ENCODE results near the gene ATG4C.

ATG4C gene

DNA sequence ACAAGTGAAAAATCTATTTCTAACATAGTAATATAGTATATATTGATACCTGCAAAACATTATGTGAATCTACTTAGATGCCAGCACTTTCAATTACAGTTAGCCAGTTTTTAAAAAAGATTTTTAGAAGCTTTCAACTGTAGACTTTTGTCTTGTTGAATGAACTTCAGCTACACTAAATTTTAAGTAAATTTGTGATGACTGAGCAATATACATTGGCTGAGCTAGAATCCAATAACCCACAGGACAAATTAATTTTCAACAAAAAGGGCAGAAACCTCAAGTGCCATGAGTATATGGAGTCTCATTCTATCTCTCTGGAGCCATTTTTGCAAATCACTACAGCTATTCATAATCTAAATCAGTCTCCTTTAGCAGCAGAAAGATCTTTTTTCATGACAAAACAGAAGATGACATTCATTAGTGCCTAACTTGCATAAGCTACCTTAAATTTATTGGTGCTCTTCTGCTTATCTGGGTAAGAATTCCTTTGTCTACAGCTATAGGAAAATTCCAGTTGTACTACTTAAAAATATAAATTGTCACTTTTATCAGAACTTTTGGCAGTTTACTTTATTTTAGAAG, 100.3 kb downstream of the ATG4C start:
- no peak for DNase-seq (ENCODE audit: insufficient read length, low spot score)
- no peak for FAIRE-seq
- TF ChIP-seq, protein P1, sequence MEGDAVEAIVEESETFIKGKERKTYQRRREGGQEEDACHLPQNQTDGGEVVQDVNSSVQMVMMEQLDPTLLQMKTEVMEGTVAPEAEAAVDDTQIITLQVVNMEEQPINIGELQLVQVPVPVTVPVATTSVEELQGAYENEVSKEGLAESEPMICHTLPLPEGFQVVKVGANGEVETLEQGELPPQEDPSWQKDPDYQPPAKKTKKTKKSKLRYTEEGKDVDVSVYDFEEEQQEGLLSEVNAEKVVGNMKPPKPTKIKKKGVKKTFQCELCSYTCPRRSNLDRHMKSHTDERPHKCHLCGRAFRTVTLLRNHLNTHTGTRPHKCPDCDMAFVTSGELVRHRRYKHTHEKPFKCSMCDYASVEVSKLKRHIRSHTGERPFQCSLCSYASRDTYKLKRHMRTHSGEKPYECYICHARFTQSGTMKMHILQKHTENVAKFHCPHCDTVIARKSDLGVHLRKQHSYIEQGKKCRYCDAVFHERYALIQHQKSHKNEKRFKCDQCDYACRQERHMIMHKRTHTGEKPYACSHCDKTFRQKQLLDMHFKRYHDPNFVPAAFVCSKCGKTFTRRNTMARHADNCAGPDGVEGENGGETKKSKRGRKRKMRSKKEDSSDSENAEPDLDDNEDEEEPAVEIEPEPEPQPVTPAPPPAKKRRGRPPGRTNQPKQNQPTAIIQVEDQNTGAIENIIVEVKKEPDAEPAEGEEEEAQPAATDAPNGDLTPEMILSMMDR (IDR thresholded peaks at IDR 0.05; ENCODE audit: insufficient read depth, missing control alignments), result no peak

GRCh38 chr1:62887799-62888507, 104.0 kb downstream of the ATG4C start:
- FAIRE-seq (no peak), DNase-seq (ENCODE audit: insufficient read length, low spot score) (no peak)
- TF ChIP-seq, protein P1 (IDR thresholded peaks at IDR 0.05; ENCODE audit: insufficient read depth, missing control alignments), result no peak

DNA sequence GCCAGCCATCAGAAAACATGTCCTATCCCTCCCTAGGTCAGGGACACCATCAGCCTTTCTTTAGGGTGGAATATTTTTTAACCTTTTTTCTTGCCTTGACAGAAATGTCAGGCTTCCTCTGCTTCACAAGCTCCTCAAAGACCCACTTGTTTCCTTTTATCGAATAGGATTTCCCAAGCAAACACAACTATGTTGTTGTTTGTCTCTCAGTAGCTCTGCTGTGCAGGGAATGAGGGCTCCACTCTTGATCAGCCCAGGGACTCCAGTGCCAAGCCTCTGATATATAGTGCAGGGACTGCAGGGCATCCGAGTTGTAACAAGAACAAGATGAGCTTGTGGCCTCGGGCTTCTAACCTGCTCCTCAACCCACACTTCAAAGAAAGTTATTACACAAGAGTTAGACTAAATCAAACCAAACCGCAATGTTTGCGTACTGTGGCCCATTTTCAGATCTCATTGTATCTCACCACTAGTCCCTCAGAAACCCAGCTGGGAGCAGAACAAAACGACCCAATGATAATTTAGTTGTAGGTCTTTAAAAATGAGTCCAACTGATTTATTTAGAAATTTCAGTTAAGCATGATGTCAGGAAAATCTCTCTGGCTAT, 108.1 kb downstream of the ATG4C start:
- FAIRE-seq, result no peak
- no peak for DNase-seq (ENCODE audit: insufficient read length, low spot score)

GRCh38 chr1:62897788-62898187, 113.9 kb downstream of the ATG4C start:
- no peak for DNase-seq (ENCODE audit: insufficient read length, low spot score)
- FAIRE-seq, result no peak
- TF ChIP-seq, protein P1 (IDR thresholded peaks at IDR 0.05; ENCODE audit: insufficient read depth, missing control alignments), result no peak

More for the DNA sequence above, 108.1 kb downstream of the ATG4C start:
- TF ChIP-seq, protein P1 (IDR thresholded peaks at IDR 0.05; ENCODE audit: insufficient read depth, missing control alignments), result no peak

DNA sequence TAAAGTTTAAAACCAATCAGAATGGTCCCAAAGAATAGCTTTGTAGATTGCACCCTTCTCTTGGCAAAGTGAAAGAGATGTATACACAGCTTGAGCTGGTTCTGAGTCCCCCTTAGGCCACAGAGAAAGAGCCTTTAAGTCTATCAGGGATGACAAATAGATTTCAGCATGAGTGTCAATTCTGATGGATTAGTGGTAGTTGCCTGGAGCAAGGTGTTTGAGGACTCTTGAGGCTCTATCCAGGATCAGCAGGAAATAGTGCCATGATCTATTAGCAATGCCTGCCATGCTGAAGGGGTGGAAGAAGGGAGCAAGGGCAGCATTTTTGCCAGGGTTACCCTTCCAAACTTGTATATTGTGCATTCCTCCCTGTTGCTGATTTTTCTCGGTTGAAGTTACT, 116.6 kb downstream of the ATG4C start:
- DNase-seq (ENCODE audit: insufficient read length, low spot score) (no peak), FAIRE-seq (no peak)

GRCh38 chr1:62901650-62902049, 117.7 kb downstream of the ATG4C start:
- no peak for FAIRE-seq
- TF ChIP-seq, protein P1 (IDR thresholded peaks at IDR 0.05; ENCODE audit: insufficient read depth, missing control alignments), result no peak
- no peak for DNase-seq (ENCODE audit: insufficient read length, low spot score)

More for the DNA sequence above, 116.6 kb downstream of the ATG4C start:
- TF ChIP-seq, protein P1 (IDR thresholded peaks at IDR 0.05; ENCODE audit: insufficient read depth, missing control alignments), result no peak

GRCh38 chr1:62903522-62903921, 119.6 kb downstream of the ATG4C start:
- TF ChIP-seq, protein P1 (IDR thresholded peaks at IDR 0.05; ENCODE audit: insufficient read depth, missing control alignments), result no peak
- FAIRE-seq, result no peak
- DNase-seq (ENCODE audit: insufficient read length, low spot score), result no peak

Measured in D721Med (cell line).